AG04449 (cell line): Measurements from ENCODE around the gene APOL1.
A peak's percentile ranks its signal among the peaks of the same experiment; 100 is the strongest.

Source experiments
- CTCF ChIA-PET: fragments of 350-600 bp; formaldehyde crosslinking; extraction: SDS; loops from one replicate; lab custom pipeline; 2021; ENCODE audit warnings: antibody characterized with exemption; lab: Yijun Ruan, JAX
- POLR2A ChIA-PET: fragments of 400-600, 350-600 bp; formaldehyde crosslinking; extraction: SDS; loops from one replicate; lab custom pipeline; 2020; ENCODE audit warnings: antibody characterized with exemption, inconsistent platforms; lab: Yijun Ruan, JAX
- DNase-seq: peaks from one replicate; pipeline ENCODE4 v3.0.0-alpha.2; 2010; ENCODE audit warnings: low read depth, low spot score
- H3K4me3 ChIP-seq: 2 replicates; pipeline ENCODE4 v1.5.1; 2011; ENCODE audit warnings: low read depth, mild to moderate bottlenecking, control low read depth, low read length
- TF ChIP-seq, protein P1 (sequence below): IDR thresholded peaks from one replicate; pipeline ENCODE4 v1.5.1; 2011; ENCODE audit warnings: mild to moderate bottlenecking, moderate library complexity, low read length, control low read depth, inconsistent platforms; ENCODE audit not compliant: insufficient read depth; ENCODE audit errors: missing control alignments

Gene APOL1

DNA sequence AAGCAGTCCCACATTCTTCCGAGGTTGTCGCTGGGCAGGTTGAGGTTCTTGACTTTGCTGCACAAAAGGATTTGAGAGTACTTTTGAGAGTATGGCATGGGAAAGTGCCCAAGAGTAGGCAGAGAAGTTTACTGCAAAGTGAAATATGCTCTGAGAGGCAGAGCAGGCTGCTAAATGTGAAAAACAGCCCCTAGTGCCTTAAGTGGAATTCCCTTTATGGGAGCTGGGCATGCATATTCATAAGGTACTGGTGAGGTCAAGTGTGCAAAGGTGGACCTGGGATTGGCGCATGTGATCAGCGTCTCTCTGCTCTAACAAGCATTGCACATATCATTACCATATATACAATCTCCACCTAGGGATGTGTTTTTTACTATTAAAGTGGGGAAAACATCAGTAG lies 39.3 kb upstream of the APOL1 start:
- ChIA-PET CTCF (no interaction called here), POLR2A (no interaction called here)
- DNase-seq = no peak
- H3K4me3 ChIP-seq = no peak overlapping the region
- TF ChIP-seq, protein P1, sequence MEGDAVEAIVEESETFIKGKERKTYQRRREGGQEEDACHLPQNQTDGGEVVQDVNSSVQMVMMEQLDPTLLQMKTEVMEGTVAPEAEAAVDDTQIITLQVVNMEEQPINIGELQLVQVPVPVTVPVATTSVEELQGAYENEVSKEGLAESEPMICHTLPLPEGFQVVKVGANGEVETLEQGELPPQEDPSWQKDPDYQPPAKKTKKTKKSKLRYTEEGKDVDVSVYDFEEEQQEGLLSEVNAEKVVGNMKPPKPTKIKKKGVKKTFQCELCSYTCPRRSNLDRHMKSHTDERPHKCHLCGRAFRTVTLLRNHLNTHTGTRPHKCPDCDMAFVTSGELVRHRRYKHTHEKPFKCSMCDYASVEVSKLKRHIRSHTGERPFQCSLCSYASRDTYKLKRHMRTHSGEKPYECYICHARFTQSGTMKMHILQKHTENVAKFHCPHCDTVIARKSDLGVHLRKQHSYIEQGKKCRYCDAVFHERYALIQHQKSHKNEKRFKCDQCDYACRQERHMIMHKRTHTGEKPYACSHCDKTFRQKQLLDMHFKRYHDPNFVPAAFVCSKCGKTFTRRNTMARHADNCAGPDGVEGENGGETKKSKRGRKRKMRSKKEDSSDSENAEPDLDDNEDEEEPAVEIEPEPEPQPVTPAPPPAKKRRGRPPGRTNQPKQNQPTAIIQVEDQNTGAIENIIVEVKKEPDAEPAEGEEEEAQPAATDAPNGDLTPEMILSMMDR = no peak

DNA sequence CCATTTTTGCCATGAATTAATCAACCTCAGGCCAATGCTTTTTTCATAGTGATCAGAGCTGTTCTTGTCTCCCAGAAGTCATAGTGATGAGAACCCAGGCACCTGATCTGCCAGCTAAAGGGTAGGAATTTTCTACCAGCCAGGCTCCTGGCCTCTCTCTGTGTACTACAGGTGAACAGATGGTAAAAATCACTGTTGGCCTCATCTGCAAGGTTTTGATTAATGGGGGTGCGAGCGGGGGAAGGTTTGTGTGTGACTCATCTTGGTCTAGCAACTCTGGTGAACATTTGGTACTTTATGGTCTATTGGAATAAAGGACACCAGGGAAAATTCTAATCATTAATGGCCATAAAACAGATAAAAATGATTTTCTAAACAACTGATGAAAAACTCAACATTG lies 37.0 kb upstream of the APOL1 start:
- POLR2A ChIA-PET = no interaction called here
- no peak overlapping the region for H3K4me3 ChIP-seq
- CTCF ChIA-PET = interaction anchor here (1.1 to 2.5 kb wide), 4 partner anchors 8 to 23 kb away, joined by 3 to 17 read pairs (median 4); partner anchors contain the start of gene APOL2
- TF ChIP-seq, protein P1 = no peak
- no peak for DNase-seq

DNA sequence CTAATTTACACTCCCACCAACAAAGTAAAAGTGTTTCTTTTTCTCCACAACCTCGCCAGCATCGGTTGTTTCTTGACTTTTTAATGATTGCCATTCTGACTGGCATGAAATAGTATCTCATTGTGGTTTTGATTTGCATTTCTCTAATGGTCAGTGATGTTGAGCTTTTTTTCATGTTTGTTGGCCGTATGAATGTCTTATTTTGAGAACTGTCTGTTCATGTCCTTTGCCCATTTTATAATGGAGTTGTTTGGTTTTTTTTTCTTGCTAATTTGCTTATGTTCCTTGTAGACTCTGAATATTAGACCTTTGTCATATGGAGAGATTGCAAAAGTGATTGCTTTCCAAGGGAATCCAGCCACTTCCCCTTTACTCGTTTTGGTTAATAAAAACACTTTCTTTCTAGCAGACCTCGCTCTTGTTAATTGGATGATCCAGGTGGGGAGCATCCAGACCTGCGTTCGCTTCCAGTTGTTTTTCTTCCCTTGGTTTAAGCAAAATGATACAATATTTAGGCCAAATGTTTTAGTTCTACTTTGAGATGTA lies 34.2 kb upstream of the APOL1 start:
- no peak overlapping the region for H3K4me3 ChIP-seq
- CTCF ChIA-PET = interaction anchor here (1.3 kb wide), 1 partner anchor 10 kb away, joined by 4 read pairs; no protein-coding TSS in a partner anchor
- TF ChIP-seq, protein P1 = no peak
- no peak for DNase-seq
- POLR2A ChIA-PET = no interaction called here

DNA sequence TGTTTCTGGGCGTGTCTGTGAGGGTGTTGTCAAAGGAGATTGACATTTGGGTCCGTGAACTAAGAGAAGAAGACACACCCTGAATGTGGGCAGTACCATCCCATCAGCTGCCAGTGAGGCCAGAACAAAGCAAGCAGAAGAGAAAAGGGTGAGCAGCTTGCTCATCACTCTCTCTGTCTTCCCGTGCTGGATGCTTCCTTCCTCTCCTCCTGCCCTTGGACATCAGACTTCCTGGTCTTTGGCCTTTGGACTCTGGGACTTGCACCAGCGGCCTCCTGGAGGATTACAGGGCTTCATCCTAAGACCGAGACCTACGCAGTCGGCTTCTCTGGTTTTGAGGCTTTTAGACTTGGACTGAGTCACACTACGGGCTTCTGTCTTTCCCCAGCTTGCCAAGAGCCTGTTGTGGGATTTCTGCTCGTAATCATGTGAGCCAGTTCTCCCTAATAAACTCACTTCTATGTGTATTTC lies 32.4 kb upstream of the APOL1 start:
- CTCF ChIA-PET = interaction anchor here (0.6 to 1.3 kb wide), 6 partner anchors 11 to 266 kb away, joined by 3 read pairs; partner anchors contain the start of gene APOL2
- H3K4me3 ChIP-seq = no peak overlapping the region

DNA sequence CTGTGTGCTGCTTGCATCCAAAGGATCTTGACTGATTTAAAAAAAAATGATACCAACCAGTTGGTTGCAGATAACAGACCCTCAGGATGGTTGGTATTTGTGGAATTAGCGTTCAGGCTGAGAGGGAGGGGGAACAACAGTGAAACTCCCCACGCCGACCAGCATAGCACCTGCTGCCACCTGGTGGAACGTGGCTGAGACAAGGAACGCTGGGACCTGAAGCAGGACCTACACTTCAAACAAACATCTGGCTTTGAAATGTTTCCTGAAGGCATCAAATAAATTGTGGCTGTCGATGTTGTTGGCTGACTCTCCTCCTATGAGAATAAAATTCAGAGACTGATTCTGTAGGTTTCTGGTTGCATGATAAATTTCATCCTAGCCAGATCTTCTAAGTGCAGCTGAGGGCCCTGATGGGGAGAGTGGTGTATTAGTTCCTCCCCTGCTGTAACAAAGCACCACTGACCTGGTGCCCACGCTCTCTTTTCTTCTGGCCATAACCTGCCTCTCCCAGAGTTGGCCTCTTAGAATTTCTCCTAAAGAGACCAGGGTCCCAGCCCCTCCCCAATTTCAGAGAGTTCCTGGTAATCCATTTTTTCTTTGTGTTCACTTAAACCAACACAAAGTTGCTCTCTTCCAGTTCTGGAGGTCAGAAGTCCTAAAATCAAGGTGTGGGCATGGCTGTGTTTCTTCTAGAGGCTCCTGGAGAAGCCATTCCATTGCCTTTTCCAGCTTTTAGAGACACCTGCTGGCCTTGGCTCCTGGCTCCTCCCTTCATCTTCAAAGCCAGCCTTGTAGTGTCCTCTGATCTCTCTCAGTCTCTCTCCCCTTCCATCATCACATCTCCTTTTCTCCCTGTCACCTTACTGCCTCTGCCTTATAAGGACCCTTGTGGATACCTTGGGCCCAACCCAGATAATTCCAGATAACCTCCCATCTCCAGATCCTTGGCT lies 30.9 kb upstream of the APOL1 start:
- DNase-seq = no peak
- H3K4me3 ChIP-seq = no peak overlapping the region
- ChIA-PET CTCF (interaction anchor here (0.9 to 1.2 kb wide), 4 partner anchors 11 to 70 kb away, joined by 3 read pairs; no protein-coding TSS in a partner anchor), POLR2A (no interaction called here)
- TF ChIP-seq, protein P1 = peak; percentile 65

More for the DNA sequence above, 32.4 kb upstream of the APOL1 start:
- TF ChIP-seq, protein P1 = no peak
- no peak for DNase-seq
- POLR2A ChIA-PET = no interaction called here
